Endometrial microvascular endothelial cells (primary cell): ENCODE data around the gene BTNL3. TPM values are rescaled to one million over a fixed set of nuclear protein-coding genes. Genes with fewer than 3 reads are reported as not detected.
"Not testable (repeated sequence)": the region's sequence is repeated elsewhere in the genome, so short reads cannot be mapped to it uniquely, and the experiment has no call there.

Source experiments
- in situ Hi-C: cut with HindIII; loops from 2 replicates; pipeline ENCODE4 v1.10.0; 2017; ENCODE audit warnings: low sequenced_read_pairs, low pct_unique_long_range_greater_than_20kb; ENCODE audit errors: inconsistent ontology term
- total RNA-seq: library from RNA; depleted of rRNA; stranded (reverse); fragments of >200 nt; gene quantifications from one replicate; pipeline ENCODE4 v1.2.3, GENCODE V29; 2015; ENCODE audit errors: inconsistent ontology term

BTNL3 gene, protein sequence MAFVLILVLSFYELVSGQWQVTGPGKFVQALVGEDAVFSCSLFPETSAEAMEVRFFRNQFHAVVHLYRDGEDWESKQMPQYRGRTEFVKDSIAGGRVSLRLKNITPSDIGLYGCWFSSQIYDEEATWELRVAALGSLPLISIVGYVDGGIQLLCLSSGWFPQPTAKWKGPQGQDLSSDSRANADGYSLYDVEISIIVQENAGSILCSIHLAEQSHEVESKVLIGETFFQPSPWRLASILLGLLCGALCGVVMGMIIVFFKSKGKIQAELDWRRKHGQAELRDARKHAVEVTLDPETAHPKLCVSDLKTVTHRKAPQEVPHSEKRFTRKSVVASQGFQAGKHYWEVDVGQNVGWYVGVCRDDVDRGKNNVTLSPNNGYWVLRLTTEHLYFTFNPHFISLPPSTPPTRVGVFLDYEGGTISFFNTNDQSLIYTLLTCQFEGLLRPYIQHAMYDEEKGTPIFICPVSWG
- not detected for total RNA-seq

DNA sequence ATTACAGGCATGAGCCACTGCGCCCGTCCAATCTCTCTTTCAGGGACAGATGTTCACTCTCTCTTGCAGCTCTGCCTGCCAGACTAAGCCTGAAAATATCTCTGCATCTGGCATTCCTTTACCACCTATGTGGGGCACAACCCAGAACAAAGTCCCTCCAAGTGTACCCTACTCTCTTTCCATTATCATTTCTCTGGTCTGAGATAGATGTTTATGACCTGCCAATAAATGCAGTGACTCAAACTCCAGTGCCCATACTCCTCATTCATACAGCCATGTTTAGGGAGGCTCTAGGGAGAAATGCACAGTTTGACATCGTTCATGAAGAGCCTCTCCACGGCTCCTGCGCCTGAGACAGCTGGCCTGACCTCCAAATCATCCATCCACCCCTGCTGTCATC, at the start of gene BTNL3:
TSS of gene BTNL3 (plus strand) at position 255 of the 400 bp plus-strand sequence. CDS start 183 bp downstream, outside the sequence.
- in situ Hi-C loops: no loop called here

DNA sequence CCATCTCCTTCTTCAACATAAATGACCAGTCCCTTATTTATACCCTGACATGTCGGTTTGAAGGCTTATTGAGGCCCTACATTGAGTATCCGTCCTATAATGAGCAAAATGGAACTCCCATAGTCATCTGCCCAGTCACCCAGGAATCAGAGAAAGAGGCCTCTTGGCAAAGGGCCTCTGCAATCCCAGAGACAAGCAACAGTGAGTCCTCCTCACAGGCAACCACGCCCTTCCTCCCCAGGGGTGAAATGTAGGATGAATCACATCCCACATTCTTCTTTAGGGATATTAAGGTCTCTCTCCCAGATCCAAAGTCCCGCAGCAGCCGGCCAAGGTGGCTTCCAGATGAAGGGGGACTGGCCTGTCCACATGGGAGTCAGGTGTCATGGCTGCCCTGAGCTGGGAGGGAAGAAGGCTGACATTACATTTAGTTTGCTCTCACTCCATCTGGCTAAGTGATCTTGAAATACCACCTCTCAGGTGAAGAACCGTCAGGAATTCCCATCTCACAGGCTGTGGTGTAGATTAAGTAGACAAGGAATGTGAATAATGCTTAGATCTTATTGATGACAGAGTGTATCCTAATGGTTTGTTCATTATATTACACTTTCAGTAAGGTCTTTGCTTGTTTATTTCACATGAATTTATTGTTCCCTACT, 38.2 kb upstream of the BTNL3 start:
- in situ Hi-C loops: no loop called here

DNA sequence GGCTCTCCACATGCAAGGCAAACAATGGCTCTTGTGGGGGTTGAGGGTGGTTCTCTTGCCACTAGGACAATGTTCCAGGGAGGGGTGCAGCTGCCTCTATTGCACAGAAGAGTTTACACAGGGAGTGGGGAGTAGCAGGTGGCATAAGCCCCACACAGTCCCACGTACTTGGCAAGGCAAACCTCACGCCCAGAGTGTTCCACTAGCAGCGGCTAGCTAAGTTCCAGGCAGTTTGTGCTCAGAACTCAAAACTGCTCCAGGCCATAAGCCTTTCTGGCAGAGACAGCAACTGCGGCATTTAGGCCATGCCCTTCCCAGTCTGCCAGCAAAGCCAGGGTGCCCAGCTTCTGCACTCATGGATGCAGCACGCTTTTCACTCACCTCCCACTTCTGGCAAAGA, 29.0 kb upstream of the BTNL3 start:
- in situ Hi-C loops: no loop called here

DNA sequence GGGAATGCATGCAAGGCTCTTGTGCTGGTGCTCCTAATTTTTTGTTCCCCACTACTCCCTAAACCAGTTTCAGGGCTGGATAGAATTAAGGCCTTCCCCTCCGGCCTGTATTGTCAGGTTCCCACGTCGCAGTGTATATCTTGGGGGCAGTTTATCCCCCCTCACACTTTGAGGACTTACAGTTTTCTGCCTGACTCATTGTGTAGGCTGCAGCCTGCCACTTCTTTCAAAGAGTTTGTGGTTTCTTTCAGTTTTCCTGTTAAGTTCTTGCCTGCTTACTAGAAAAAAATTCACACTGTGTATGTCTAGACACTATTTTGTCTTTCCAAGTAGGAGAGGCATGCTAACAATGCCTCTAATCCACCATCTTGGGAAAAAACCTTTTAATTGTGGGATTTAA, 28.4 kb upstream of the BTNL3 start:
- in situ Hi-C loops: no loop called here

DNA sequence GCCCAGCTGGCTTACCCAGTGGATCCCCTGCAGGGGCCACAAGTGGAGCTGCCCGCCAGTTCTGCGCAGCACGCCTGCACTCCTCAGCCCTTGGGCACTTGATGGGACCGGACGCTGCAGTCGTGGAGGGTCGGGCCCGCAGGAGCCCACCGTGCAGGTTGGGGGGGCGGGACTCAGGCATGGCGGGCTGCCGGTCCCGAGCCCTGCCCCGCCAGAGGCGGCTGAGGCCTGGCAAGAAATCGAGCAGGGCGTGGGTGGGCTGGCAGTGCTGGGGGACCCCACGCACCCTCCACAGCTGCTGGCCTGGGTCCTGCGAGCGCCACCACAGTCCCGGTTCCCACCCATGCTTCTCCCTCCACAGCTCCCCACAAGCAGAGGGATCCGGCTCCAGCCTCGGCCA, 19.2 kb upstream of the BTNL3 start:
- in situ Hi-C loops: no loop called here

DNA sequence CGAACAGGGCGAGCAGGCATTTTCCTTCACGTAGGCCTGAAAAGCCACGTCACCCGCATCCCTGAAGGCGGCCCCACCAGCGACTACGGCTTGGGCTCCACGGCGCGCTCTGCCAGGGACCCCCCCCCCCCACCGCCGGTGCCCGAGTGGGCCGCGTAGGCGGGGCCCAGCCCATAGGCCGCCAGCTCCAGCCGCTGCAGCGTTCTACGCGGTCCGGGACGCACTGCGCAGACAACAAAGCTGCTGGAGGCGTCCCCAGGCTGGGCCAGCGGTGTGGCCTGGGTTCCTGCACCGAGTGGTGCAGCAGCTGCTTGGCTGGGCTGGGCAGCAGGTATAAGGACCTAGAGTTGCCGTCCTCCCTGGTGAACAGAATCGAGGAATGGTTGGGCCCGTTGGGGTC, 18.3 kb upstream of the BTNL3 start:
- in situ Hi-C loops: no loop called here

DNA sequence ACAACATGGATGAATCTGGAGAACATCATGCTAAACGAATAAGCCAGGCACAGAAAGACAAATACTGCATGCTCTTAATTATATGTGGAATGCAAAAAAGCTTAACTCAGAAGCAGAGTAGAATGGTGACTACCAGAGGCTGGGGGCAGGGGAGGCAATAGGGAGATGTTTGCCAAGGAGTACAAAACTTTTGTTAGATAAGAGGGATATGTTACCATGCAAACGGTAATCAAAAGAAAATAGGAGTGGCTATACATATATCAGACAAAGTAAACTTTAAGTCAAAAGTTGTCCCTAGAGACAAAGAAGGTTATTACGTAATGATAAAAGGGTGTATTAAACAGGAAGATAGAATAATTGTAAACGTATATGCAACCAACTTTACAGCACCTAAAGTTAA, 17.8 kb upstream of the BTNL3 start:
- in situ Hi-C loops: no loop called here

DNA sequence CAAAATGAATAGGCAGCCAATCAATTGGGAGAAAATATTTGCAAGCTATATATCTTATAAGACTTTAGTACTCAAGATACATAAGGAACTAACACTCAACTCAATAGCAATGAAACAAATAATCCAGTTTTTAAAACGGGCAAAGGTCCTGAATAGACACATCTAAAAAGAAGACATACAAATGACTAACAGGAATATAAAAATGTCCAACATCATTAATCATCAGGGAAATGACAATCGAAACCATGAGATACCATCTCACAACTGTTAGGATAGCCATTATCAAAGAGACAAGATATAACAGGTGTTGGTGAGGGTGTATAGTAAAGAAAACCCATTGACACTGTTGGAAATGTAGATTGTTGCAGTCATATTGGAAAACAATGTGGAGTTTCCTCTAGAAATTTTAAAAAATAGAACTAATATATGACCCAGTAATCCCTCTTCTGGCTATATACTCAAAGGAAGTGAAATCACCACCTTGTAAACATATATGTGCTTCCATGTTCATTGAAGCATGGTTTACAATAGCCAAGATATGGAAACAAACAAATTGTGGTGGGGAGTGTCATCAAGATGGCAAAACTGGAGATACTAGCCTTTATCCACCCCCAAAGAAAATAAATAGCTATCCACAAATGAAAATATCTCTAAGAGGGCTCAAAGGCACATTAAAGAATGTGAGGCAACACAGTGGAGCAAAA, 13.9 kb upstream of the BTNL3 start:
- in situ Hi-C loops: no loop called here

DNA sequence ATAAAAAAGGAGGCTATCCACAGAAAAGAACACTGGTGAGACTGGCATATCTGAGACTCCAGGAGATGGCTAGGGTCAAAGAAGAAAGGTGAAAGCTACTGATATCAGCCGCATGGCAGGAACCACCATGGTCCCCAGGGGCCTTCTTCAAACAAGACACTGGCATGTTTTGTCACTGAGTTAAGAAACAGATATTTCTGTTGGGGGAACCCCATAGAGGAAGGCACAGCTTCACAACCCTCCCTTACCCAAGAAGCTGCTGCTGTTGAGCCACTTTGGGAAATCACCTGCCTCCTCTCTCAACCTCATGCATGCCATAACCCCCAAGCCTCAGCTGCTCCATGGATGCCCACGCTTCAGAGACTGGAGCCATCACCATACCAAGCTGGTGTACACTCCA, 13.3 kb upstream of the BTNL3 start:
- in situ Hi-C loops: no loop called here

DNA sequence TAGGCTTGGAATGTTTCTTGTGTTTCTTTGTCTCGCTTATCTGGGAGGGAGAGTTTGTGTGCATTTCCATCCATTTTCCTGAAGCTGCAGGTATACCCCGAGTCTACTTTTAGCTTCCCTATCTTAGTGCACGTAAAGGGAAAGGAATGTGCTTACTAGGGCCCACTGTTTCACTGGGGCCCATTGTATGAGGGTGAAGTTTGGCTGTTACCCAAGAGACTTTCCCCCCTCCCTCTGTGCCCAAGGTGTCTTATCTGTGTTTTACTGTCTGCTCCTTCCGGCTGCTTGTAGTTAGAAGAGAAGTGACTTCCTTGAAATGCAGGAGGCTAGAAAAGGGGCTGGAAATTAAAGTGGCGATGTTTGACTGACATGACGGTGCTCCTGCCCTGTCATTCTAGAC, 12.1 kb upstream of the BTNL3 start:
- in situ Hi-C loops: no loop called here

DNA sequence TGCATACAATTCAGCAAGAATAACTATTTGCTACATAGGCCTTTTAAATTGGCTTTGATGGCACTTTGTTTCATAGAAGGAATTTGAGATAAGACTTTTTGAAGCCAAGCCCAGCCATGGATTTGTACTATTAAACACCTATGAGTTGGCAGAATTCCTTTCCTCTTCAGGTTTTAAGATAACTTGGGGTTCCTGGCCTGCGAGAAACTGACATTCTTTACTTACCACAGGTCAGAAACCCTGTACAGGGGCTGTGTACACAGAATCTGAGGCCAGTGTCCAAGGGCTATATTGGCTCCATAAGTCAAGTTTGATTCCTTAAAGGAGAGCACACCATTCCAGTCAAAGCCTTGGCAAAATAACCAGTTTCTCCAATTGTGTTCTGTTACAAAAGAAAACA, 10.8 kb upstream of the BTNL3 start:
- in situ Hi-C loops: no loop called here

DNA sequence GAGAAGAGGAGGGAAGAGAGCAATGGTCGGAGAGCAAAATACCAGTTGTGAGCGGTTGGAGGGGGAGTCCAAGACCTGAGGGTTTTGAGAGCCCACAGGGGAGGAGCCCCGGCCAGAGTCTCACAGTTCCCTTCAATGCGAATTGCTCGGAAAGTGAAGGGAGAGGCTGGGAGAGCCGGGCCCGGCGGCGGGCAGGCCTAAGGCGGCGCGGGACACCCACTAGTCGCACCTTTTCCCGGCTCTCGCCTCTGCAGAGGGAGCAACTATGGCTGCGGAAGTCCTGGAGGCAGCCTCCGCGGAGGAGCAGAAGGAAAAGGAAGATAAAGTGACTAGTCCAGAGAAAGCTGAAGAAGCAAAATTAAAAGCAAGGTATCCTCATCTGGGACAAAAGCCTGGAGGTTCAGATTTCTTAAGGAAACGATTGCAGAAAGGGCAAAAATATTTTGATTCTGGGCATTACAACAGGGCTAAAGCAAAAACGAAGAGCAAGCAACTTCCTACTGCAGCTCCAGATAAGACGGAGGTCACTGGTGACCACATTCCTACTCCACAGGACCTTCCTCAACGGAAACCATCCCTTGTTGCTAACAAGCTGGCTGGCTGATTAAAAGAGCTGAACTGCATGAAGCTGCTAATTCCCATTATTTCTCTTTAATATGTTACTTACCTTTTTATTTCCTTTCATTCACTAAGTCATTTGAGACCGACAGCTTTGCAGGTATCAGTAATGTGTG, 6.5 kb upstream of the BTNL3 start:
- in situ Hi-C loops: no loop called here

DNA sequence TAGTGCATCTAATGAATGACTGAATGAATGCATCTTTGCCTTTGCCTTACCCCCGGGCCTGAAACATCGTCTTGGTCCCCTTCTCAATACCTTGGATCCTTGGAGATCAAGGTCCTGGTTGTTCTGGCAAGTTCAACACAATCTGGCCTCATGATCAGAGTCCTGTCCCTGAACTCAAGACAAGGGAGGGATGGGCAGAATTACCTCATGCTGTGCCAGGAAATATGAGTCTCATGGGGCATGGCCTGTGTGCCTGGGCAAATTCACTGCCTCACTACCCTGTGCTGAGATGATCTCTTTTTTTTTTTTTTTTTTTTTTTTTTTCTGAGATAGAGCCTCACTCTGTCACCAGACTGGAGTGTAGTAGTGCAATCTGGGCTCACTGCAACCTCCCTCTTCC, 630 bp upstream of the BTNL3 start:
- in situ Hi-C loops: no loop called here

DNA sequence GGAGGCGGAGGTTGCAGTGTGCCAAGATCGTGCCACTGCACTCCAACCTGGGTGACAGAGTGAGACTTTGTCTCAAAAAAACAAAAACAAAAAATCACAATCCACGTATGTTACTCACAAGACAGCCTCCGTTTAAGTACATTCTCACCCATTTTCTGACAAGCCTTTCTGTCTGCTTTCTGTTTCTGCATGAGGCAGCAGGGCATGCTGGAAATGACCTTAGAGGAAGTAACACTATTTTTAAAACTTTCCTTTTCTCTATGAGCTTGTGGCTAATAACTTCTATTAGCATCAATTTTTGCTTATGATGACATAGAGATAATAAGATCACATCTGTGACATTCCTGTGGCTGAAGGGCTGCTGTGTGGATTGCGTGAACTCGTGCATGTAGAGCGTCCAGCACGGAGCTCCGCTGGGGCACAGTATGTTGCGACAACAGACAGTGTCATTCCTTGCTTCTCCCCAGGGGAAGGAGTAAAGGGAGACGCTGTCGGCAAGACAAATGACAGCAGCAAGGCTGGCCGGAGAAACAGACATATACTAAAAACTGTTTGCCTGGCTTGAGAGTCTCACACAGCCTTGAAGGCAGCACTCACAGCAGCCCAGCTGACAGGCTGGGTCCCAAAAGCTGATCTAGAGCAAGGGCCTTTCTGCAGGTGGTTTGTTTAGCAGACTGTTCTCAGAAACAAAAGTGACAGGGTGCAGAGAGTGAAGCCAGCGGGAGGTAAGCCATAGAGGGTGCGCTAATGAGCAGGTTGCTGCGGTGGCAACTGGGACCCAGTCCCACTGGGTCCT, 1.6 kb downstream of the BTNL3 start:
- in situ Hi-C loops: no loop called here

DNA sequence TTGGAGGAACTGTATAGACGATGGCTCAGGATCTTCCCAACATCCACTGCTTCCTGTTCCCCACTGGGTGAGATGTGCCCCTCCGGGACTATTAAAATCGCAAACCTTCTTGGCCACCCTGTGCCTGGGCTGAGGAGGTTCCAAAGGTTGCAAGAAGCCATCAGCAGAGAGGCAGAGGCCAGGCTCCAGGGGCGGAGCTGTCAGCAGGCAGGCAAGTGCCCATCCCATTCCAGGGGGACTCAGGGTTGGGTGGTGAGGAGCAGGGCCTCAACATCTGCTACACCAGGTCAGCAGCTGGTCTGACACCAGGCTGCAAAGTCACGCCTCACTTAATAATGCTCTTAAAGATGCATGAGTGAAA, 2.2 kb downstream of the BTNL3 start:
- in situ Hi-C loops: no loop called here

DNA sequence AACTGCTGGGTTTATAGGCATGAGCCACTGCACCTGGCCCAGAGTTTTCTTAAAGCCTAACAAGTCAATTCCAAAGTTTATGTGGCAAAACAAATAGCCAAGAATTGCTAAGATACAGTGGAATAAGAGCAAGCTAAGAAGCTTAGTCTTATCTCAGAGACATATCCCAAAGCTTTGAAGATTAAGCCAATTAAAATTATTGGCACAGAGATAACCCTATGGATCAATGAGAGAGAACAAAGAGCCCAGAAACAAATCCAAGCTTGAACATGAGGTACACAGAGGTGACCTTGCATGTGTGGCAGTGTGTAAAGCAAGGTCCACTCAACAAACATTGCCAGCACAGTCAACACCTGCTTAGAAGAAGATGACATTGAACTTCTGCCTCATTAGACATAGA, 13.3 kb downstream of the BTNL3 start:
- in situ Hi-C loops: no loop called here

DNA sequence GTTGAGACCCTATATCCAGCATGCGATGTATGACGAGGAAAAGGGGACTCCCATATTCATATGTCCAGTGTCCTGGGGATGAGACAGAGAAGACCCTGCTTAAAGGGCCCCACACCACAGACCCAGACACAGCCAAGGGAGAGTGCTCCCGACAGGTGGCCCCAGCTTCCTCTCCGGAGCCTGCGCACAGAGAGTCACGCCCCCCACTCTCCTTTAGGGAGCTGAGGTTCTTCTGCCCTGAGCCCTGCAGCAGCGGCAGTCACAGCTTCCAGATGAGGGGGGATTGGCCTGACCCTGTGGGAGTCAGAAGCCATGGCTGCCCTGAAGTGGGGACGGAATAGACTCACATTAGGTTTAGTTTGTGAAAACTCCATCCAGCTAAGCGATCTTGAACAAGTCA, 17.1 kb downstream of the BTNL3 start:
- in situ Hi-C loops: no loop called here

DNA sequence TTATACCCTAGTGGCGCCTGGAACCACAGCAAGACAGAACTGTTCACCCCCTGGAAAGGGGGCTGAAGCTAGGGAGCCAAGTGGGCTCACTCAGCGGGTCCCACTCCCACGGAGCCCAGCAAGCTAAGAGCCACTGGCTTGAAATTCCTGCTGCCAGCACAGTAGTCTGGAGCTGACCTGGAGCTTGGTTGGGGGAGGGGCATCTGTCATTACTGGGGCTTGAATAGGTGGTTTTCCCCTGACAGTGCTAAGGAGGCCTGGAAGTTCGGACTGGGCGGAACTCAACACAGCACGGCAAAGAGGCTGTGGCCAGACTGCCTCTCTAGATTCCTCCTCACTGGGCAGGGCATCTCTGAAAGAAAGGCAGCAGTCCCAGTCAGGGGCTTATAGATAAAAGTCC, 19.5 kb downstream of the BTNL3 start:
- in situ Hi-C loops: no loop called here

DNA sequence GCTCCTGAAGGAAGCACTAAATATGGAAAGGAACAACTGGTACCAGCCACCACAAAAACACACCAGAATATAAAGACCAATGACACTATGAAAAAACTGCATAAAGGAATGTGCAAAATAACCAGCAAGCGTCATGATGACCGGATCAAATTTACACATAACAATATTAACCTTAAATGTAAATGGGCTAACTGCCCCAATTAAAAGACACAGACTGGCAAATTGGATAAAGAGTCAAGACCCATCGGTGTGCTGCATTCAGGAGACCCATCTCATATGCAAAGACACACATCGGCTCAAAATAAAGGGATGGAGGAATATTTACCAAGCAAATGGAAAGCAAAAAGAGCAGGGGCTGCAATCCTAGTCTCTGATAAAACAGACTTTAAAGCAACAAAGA, 21.4 kb downstream of the BTNL3 start:
- in situ Hi-C loops: not testable (repeated sequence)
